COLO829 (cell line): ENCODE results near the gene SPEM3.

ENCODE experiments used
- DNase-seq: peaks from one replicate; pipeline ENCODE4 v3.0.0; 2012; ENCODE audit warnings: low spot score

The SPEM3 gene

GRCh38 chr17:7428557-7428956, at the start of gene SPEM3:
Gene SPEM3, plus strand, starts transcription at chr17:7428857. Its CDS starts 46 bp downstream, at chr17:7428903.
- no peak for DNase-seq

GRCh38 chr17:7379134-7379533, 49.5 kb upstream of the SPEM3 start:
- DNase-seq = no peak

GRCh38 chr17:7380321-7380720, 48.3 kb upstream of the SPEM3 start:
- DNase-seq = no peak

DNA sequence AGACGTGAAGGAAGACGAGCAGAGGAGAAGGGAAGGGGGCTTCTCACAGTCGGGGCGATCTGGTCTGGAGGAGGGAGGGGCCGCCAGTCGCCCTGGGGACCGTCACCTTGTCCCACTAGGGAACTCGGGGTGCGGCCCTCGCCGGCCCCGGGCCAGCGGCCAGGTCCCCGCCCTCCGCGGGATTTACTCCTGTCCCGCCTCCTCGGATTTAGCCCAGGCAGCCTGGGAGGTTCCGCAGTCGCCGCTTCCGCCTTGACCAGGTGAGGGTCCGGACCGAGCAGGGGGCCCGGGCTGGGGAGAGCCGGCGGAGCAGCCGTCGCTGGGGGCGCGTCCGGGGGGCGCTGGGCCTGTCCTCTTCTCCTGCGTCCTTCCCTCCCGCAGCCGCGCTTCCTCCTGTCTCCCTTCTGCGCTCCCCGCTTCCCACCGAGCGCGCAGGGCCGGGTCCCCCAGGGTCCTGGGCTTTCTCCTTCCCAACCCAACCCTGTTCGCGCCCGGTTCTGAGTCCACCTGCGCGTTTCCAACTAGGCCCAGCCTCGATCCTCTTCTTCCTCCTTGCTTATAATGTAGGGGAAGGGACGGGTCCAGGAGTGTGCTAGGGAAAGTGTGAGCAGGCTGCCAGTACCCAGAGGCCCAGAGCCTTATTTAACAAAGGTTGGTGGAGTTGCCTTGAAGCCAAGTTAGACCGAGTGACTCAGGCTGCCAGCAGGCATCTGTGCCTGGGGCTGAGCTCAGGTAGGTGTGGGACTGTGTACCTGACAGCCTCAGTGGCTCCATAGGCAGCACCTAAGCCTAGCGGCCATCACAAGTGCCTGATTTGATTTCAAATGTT, 47.6 kb upstream of the SPEM3 start, which contains the start of gene TNK1:
Gene TNK1, plus strand, starts transcription at position 235 of the 829 bp plus-strand sequence. CDS start 1,838 bp downstream, outside the sequence.
- DNase-seq = no peak

DNA sequence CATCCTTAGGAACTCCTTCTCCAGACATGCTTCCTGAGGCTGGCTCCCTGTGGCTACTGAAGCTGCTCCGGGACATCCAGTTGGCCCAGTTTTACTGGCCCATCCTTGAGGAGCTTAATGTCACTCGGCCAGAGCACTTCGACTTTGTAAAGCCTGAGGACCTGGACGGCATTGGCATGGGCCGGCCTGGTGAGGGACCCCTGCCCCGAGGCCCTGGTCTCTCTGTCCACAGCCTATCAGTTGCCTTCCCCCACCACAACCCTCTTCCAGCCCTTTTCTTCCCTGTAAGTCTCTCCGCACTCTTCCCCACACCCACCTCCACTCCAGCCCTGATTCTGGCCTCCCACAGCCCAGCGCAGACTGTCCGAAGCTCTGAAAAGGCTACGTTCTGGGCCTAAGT, 45.8 kb upstream of the SPEM3 start:
- no peak for DNase-seq

DNA sequence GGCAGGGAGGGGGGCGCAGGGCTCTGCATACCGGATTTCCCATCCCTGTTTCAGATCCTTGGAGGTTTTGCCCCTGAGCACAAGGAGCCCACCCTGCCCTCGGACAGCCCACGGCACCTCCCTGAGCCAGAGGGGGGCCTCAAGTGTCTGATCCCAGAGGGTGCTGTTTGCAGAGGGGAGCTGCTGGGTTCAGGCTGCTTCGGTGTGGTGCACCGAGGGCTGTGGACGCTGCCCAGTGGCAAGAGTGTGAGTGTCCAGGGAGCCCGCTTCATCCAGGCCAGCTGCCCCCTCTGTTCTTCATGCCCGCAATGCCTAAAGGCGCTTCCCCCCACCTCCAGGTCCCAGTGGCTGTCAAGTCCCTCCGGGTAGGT, 45.3 kb upstream of the SPEM3 start:
- no peak for DNase-seq

- no peak for DNase-seq
Measured at GRCh38 chr17:7383742-7384488, 44.7 kb upstream of the SPEM3 start.

- DNase-seq = no peak
Measured at GRCh38 chr17:7384489-7385081, 44.1 kb upstream of the SPEM3 start.

DNA sequence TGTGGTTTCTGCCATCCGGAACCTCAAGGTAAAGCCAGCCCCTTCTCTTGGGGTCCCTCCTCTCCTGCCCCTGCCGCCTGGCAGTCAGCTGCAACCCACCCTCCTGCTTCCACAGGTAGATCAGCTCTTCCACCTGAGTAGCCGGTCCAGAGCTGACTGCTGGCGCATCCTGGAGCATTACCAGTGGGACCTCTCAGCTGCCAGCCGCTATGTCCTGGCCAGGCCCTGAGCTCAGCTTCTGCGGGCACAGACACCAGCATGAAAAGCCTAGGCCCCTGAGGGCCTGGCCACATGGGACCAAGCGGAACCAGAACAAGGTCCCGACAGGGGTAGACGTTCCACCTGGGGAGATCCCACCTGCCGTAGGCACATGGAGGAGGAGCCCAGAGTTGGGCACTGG, 39.8 kb upstream of the SPEM3 start:
- DNase-seq = no peak

- DNase-seq = no peak
Measured at GRCh38 chr17:7389924-7390910, 38.4 kb upstream of the SPEM3 start.

DNA sequence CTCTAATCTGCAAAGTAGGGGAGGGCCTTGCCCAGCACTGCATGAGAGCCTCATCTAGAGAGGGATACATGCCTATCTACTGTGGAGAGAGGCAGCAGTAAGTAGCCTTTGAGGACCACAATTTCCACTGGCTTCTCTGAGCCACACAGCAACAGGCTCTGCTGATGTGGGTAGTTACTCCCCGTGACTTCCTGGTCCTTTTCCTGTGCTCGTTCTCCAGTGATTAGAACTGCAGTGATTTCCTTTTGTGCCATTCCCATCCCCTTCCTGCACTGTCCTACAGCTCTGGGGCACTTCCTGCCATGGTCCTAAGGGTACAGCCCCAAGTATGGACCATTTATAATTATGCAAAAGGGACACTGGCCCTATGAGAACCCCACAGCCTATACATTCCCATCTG, 37.4 kb upstream of the SPEM3 start:
- DNase-seq = no peak

- DNase-seq = no peak
Measured at GRCh38 chr17:7392696-7393612, 35.7 kb upstream of the SPEM3 start.

GRCh38 chr17:7393613-7394451, 34.8 kb upstream of the SPEM3 start:
- DNase-seq = no peak

GRCh38 chr17:7394452-7395191, 34.0 kb upstream of the SPEM3 start, which contains the start of gene PLSCR3:
Gene PLSCR3, minus strand, starts transcription at chr17:7394525. Its CDS starts 415 bp downstream, at chr17:7394110.
- DNase-seq = peak; percentile 79

DNA sequence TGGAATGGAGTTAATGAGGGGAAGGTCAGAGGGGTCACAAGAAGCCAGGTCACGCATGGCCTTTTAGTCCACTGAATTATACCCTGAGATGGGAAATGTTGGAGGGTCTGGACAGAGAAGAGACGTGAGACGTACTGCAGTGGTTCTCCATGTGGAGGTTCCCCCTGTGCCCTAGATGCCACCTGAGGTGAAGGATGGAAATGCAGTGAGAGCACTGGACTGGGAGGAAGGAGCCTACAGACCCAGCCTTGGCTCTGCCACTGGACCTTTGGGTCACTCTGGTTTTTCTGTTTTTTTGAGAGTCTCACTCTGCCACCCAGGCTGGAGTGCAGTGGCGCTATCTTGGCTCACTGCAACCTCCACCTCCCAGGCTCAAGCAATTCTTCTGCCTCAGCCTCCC, 32.5 kb upstream of the SPEM3 start:
- DNase-seq = no peak

DNA sequence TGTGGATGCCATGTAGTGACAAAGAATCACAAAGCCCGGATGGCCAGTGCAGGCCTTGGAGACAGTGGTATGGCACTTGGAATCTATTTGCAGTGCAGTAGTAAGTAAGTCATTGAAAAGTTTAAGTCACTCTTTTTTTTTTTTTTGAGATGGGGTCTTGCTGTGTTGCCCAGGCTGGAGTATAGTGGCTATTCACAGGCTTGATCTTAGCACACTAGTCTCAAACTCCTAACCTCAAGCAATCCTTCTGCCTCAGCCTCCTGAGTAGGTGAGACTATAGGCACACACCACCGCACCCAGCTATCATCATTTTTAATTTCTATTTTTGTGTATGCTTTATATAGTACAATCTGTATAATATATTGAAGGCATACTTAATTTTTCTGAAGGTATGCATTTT, 30.0 kb upstream of the SPEM3 start:
- DNase-seq = no peak

- no peak for DNase-seq
Measured at GRCh38 chr17:7403043-7403726, 25.5 kb upstream of the SPEM3 start.

DNA sequence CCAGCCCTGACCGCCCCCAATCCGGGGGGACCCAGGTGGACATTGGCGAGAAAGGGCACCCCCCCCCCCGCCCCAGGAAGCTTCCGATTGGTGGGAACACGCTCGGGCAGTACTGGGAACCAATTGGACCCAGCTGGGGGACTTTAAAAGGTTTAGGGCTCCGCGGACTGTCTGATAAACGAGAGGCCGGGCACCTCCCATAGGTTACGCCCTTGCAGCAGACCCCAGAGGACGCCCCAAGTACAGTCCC, 25.0 kb upstream of the SPEM3 start:
- DNase-seq = no peak
